BLaER1 (cell line): ENCODE results near the gene NCKIPSD.
A peak's percentile ranks its signal among the peaks of the same experiment; 100 is the strongest.

Experiments used
- H3K27ac ChIP-seq: shearing (Covaris generic); formaldehyde crosslinking; 2 replicates; pipeline ENCODE4 v1.8.1; 2022
- H3K27me3 ChIP-seq: shearing (Covaris generic); formaldehyde crosslinking; 2 replicates; pipeline ENCODE4 v1.8.1; 2022
- H3K36me3 ChIP-seq: shearing (Covaris generic); formaldehyde crosslinking; 2 replicates; pipeline ENCODE4 v1.8.1; 2022
- H3K4me1 ChIP-seq: shearing (Covaris generic); formaldehyde crosslinking; 2 replicates; pipeline ENCODE4 v1.8.1; 2022
- H3K4me2 ChIP-seq: shearing (Covaris generic); formaldehyde crosslinking; 2 replicates; pipeline ENCODE4 v1.8.1; 2022
- H3K4me3 ChIP-seq: shearing (Covaris generic); formaldehyde crosslinking; 2 replicates; pipeline ENCODE4 v1.8.1; 2022
- H3K9ac ChIP-seq: shearing (Covaris generic); formaldehyde crosslinking; 2 replicates; pipeline ENCODE4 v1.8.1; 2022
- H3K9me3 ChIP-seq: shearing (Covaris generic); formaldehyde crosslinking; 2 replicates; pipeline ENCODE4 v1.8.1; 2022
- H4K20me1 ChIP-seq: shearing (Covaris generic); formaldehyde crosslinking; 2 replicates; pipeline ENCODE4 v1.8.1; 2022
- Cebpa-rat ChIP-seq: shearing (Covaris generic); IDR thresholded peaks from 2 replicates; pipeline ENCODE4 v1.8.1; 2022

Gene NCKIPSD

DNA sequence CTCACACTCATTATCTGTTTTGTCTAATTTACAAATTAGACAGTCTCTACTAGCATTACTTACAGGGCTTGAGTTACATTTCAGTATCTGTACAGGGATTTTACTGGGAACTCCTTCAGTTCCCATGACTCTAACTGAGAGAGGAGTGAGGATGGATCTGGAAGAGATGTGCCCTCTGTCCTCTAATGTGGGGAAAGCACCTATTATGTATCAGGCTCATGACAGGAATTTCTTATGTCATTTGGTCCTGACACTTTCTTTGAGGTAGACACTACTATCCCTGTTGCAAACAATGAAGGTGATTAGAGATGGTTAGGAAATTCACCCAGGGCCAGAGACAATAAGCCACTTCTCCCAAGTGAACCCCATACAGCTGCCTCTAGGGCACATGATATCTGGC, 10.9 kb upstream of the NCKIPSD start:
- Histone ChIP-seq H3K4me1 (no peaks in the 10 kb centered on the region), H3K36me3 (peaks cover 99% of the 10 kb centered on the region), H3K9me3 (no peaks in the 10 kb centered on the region), H4K20me1 (peaks cover 100% of the 10 kb centered on the region), H3K9ac (no peak overlapping the region), H3K27me3 (no peaks in the 10 kb centered on the region), H3K4me3 (no peak overlapping the region), H3K27ac (no peak overlapping the region), H3K4me2 (no peak overlapping the region)
- no peak for TF ChIP-seq Cebpa-rat

DNA sequence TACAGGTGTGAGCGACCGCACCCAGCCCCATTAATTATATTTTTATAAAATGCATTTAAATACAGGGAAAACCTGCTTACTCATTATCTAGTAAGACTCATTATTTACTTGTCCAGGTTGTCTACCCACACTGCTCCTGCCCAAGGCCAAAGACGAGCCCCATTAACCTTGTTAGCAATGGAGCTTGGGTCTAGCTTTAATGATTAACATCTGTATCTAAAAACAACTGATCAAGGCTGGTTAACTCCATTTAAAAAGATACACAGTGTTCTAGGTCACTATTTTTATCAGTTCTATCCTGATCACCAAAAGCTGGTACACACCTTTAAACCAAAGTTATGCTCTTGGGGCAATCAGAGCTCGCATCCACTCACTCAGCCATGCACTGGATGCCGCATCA, 10.4 kb upstream of the NCKIPSD start:
- peaks cover 100% of the 10 kb centered on the region for H4K20me1 ChIP-seq
- no peak overlapping the region for H3K9ac ChIP-seq
- H3K4me2 ChIP-seq, result no peak overlapping the region
- H3K27me3 ChIP-seq, result no peaks in the 10 kb centered on the region
- H3K36me3 ChIP-seq, result peaks cover 99% of the 10 kb centered on the region
- H3K4me3 ChIP-seq, result no peak overlapping the region
- H3K27ac ChIP-seq, result no peak overlapping the region
- no peaks in the 10 kb centered on the region for H3K9me3 ChIP-seq
- H3K4me1 ChIP-seq, result no peaks in the 10 kb centered on the region
- TF ChIP-seq Cebpa-rat, result no peak

DNA sequence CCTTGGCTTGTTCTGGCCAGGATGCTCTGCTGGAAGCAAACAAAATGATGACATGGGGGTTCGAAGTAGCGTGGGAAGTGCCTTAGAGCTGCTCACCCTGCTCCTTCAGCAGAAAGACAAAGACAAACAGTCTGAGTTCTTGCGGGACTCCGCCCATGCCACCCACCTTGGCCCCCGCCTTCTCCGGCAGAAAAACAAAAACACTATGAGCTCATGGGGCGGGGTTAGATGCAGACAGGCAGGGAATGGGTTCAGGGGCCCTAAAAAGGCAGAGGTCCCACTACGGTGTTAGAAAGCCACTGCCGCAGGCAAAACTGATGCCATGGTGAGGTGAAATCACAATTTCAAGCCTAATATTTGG, 9.7 kb upstream of the NCKIPSD start:
- H3K4me1 ChIP-seq, result no peaks in the 10 kb centered on the region
- TF ChIP-seq Cebpa-rat, result no peak
- H4K20me1 ChIP-seq, result peaks cover 100% of the 10 kb centered on the region
- H3K27ac ChIP-seq, result no peak overlapping the region
- no peaks in the 10 kb centered on the region for H3K27me3 ChIP-seq
- no peak overlapping the region for H3K4me2 ChIP-seq
- H3K4me3 ChIP-seq, result no peak overlapping the region
- no peak overlapping the region for H3K9ac ChIP-seq
- H3K9me3 ChIP-seq, result no peaks in the 10 kb centered on the region
- H3K36me3 ChIP-seq, result peaks cover 99% of the 10 kb centered on the region

DNA sequence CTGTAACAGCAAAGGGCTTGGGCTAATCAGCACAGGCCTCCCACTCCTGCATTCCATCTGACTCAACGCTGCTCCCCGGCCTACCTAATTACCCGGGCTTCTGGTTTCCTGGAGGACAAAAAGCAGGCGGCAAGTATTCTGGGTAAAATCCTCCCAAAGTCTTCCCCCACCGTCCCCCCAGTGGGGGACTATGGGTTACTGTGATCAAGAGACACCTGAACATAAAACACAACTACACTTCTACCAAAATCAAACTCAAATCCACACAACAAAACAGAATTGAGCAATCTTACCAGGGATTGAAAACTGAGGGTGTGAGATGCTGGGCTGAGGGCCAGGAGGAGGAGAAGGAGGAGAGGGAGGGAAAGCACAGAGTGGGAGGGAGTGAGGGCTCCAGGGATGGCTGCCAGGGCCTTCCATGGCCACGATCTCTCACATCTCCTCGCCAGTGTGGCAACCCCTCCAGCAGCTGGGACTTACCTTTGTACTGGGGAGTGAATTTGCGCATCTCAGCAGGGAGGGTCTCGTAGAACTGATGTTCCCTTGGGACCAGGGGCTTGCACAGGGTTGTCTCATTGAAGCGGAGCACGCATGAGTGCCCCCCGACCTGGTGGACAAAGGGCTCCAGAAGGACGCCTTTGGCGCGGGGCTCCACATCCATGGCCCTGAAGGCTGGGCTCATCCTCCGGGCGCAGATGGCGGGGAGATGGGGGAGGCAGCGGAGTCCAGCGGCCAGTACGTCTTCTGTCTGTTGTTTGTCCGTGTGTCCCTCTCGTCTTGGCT, 9.1 kb upstream of the NCKIPSD start:
- TF ChIP-seq Cebpa-rat, result no peak
- Histone ChIP-seq H4K20me1 (peaks cover 100% of the 10 kb centered on the region), H3K9me3 (no peaks in the 10 kb centered on the region), H3K27ac (no peak overlapping the region), H3K4me3 (no peak overlapping the region), H3K4me2 (no peak overlapping the region), H3K27me3 (no peaks in the 10 kb centered on the region), H3K4me1 (no peaks in the 10 kb centered on the region), H3K36me3 (peaks cover 99% of the 10 kb centered on the region), H3K9ac (no peak overlapping the region)

DNA sequence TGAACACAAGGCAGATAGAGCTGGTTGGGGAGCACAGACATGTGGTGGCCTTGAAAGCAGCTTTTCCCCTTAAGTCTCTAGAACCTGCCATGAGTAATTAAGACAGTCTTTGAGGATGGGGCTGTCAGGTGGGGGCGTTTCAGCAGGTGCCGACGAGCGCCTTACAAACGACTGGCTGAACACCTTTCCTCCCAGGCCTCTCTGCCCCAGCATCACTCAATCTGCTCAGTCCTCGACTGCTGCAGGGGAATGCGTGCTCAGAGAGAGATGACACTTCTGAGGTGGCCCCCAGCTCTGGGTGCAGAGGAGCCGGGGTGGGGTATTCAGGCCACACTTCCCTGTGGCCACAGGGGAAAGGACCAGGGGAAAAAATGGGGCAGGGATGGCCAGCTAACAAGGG, 8.1 kb upstream of the NCKIPSD start:
- no peak overlapping the region for H3K4me2 ChIP-seq
- no peaks in the 10 kb centered on the region for H3K27me3 ChIP-seq
- H3K36me3 ChIP-seq, result peaks cover 99% of the 10 kb centered on the region
- H3K27ac ChIP-seq, result no peak overlapping the region
- TF ChIP-seq Cebpa-rat, result no peak
- H3K9ac ChIP-seq, result no peak overlapping the region
- peaks cover 100% of the 10 kb centered on the region for H4K20me1 ChIP-seq
- H3K4me3 ChIP-seq, result no peak overlapping the region
- no peaks in the 10 kb centered on the region for H3K9me3 ChIP-seq
- H3K4me1 ChIP-seq, result peaks cover 2% of the 10 kb centered on the region

DNA sequence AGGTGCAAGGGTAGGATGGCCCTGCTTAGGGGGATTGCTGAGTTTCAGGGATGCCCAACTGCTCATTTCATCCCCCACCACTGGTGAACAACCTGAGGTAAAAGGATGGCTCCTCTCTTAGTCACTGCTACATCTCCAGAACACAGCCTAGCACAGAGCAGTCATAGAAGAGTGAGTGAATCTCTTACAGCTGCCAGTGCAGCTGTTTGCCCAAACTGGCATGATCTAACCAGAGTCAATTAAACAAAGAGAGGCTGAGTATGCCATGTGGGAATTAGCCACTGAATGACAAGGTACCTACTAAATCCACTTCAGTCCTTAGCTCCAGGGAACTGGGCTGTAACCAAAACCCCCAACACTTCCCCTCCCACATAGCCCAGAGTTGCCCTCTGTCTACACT, 6.8 kb upstream of the NCKIPSD start:
- Histone ChIP-seq H3K36me3 (peaks cover 99% of the 10 kb centered on the region), H3K4me1 (peaks cover 15% of the 10 kb centered on the region), H3K27ac (no peak overlapping the region), H3K4me3 (no peak overlapping the region), H3K9ac (no peak overlapping the region), H3K9me3 (no peaks in the 10 kb centered on the region), H3K4me2 (no peak overlapping the region), H4K20me1 (peaks cover 100% of the 10 kb centered on the region), H3K27me3 (no peaks in the 10 kb centered on the region)
- TF ChIP-seq Cebpa-rat, result no peak

DNA sequence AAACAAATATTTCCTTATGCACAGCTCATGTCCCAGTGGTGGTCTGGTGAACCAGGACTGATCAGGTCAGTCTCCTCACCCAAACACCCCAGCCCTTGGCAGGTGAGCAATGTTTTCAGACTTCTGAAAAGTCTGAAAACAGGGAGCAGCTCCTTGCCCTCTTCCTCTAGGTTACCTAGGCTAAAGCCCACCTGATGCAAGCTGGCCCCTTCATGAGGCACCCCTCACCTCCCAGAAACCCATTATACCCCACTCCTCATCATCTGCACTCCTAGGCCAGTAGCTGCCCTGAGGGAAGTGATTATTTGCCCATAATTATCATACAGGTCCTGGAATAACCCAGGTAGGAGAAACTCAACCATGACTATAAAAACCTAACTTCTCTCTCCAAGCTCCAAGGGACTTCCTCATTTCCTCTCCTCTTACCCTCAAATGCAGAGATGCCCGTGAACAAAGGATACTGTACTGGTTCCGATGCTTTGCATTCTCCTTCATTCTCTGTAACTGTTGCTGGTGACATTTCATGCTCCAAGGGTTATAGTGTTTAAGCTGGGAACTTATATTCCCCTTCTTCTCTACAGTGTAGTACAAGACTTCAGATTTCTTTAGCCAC, 5.2 kb upstream of the NCKIPSD start:
- Histone ChIP-seq H4K20me1 (peaks cover 100% of the 10 kb centered on the region), H3K36me3 (peaks cover 90% of the 10 kb centered on the region)

DNA sequence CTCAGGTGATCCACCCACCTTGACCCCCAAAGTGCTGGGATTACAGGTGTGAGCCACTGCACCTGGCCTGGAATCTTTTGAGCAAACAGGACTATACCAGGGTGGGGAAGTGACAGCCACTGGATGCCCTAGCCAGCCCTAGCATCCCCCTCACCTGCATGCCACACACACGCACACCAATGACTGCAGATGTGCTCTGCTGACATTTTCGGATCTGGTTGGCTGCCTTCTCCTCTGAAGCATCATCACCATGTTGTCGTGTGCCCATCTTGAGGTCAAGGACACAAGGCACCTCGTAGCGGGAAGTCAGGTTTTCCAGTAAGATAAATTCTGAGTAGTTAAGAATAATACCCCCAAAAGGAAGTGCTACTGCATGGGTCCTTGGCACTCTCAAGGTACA, 3.7 kb upstream of the NCKIPSD start:
- Histone ChIP-seq H3K4me3 (no peak overlapping the region), H3K4me2 (no peak overlapping the region), H4K20me1 (peaks cover 88% of the 10 kb centered on the region), H3K27ac (no peak overlapping the region), H3K27me3 (no peaks in the 10 kb centered on the region), H3K36me3 (peaks cover 75% of the 10 kb centered on the region), H3K4me1 (peaks cover 37% of the 10 kb centered on the region), H3K9ac (no peak overlapping the region), H3K9me3 (no peaks in the 10 kb centered on the region)
- no peak for TF ChIP-seq Cebpa-rat

More for the DNA sequence above, 5.2 kb upstream of the NCKIPSD start:
- no peak overlapping the region for H3K27ac ChIP-seq
- H3K4me2 ChIP-seq, result no peak overlapping the region
- no peaks in the 10 kb centered on the region for H3K27me3 ChIP-seq
- no peaks in the 10 kb centered on the region for H3K9me3 ChIP-seq
- no peak for TF ChIP-seq Cebpa-rat
- no peak overlapping the region for H3K9ac ChIP-seq
- no peak overlapping the region for H3K4me3 ChIP-seq
- peaks cover 31% of the 10 kb centered on the region for H3K4me1 ChIP-seq

DNA sequence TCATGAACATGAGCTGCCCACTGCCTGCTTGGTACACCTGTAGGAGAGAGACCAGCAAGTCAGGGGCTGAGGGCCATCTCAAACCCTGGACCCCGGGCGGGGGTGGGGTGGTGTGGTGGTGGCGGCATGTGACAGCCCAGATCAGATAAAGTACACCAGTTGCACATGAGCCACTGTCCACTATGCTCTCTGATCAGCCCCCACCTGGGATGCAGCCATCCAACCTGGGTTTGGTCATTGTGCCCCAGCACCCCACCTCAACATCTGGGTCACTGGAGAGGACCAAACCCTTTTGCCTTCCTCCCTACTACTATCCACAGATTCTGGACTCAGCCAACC, 3.0 kb upstream of the NCKIPSD start:
- TF ChIP-seq Cebpa-rat, result no peak
- Histone ChIP-seq H3K4me1 (peaks cover 43% of the 10 kb centered on the region), H3K36me3 (peaks cover 68% of the 10 kb centered on the region), H3K9me3 (no peaks in the 10 kb centered on the region), H4K20me1 (peaks cover 87% of the 10 kb centered on the region), H3K27ac (no peak overlapping the region), H3K9ac (no peak overlapping the region), H3K4me2 (no peak overlapping the region), H3K27me3 (no peaks in the 10 kb centered on the region), H3K4me3 (no peak overlapping the region)

DNA sequence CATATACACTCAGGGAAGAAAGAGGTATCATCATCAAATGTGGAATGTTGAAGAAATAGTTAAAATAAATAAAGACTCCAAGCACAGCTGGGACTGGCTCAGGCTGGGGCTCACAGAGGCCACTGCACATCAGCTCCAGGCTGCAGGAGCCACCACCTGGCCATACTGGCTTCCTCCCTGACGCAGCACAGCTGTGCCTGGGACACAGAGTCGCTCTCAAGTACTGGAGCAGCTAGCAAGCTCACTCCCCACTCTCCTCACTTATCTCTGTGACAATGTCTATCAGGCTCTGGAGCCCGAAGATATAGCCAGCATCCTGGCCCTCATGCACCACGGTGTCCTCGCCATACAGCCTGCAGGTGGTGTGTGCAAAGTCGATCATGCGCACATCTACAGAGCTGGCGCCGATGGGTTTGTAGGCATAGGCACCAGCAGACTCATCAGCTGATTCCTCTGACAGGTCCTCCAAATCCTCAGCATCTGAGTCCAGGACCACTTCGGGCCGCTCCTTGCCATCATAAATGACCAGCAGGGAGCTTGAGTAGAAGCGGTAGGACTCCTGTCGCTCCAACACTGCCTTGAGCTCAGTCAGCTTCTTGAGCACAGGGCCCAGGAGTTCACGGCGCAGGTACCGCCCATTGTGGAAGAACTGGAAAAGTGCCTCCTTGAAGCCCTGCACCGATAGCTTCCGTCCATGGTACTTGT, 2.5 kb upstream of the NCKIPSD start:
- Histone ChIP-seq H3K4me2 (peak overlapping the region; percentile 97; the same call in 1 of the 2 replicates), H3K4me3 (no peak overlapping the region), H3K27ac (no peak overlapping the region), H4K20me1 (peaks cover 87% of the 10 kb centered on the region), H3K27me3 (no peaks in the 10 kb centered on the region), H3K36me3 (peaks cover 65% of the 10 kb centered on the region), H3K9ac (no peak overlapping the region), H3K4me1 (peaks cover 48% of the 10 kb centered on the region), H3K9me3 (no peaks in the 10 kb centered on the region)
- no peak for TF ChIP-seq Cebpa-rat
